Skeletal muscle cell (primary cell): ENCODE measurements around the gene RHBDF2.

Source experiments
- DNase-seq: peaks from one replicate; pipeline ENCODE4 v3.0.0-alpha.2; 2010; ENCODE audit warnings: low read depth
- H3K4me3 ChIP-seq: 2 replicates; pipeline ENCODE4 v1.5.1; 2011; ENCODE audit warnings: low read depth, mild to moderate bottlenecking, control low read depth, low read length, moderate library complexity

RHBDF2 gene

GRCh38 chr17:76427501-76428231 lies 73.6 kb downstream of the RHBDF2 start:
- peak; percentile 53 for DNase-seq
- H3K4me3 ChIP-seq, result no peak overlapping the region

- DNase-seq, result no peak
- H3K4me3 ChIP-seq, result no peak overlapping the region
These were observed 74.4 kb downstream of the RHBDF2 start for GRCh38 chr17:76426853-76427252.

- no peak overlapping the region for H3K4me3 ChIP-seq
- no peak for DNase-seq
These were observed 78.4 kb downstream of the RHBDF2 start for GRCh38 chr17:76422860-76423259.

GRCh38 chr17:76422406-76422805 lies 78.8 kb downstream of the RHBDF2 start:
- no peak for DNase-seq
- H3K4me3 ChIP-seq, result no peak overlapping the region

- H3K4me3 ChIP-seq, result no peak overlapping the region
- no peak for DNase-seq
These were observed 80.2 kb downstream of the RHBDF2 start for GRCh38 chr17:76421044-76421407.
